SK-N-SH treated with all-trans-retinoic acid at 6 μM for 48 hours (cell line): ENCODE results near the gene LARP4B.

Experiments
- ATAC-seq: fragments of 200-7000 bp; cut with Tn5 transposase; 3 replicates; pipeline ENCODE4 v1.9.1; 2020; ENCODE audit warnings: mild to moderate bottlenecking, moderate library complexity
- ARNTL ChIP-seq: fragments of 450-650 bp; formaldehyde crosslinking; IDR thresholded peaks from 2 replicates; pipeline ENCODE4 v1.5.0; 2020; ENCODE audit warnings: low read depth, mild to moderate bottlenecking, moderate library complexity, borderline replicate concordance
- CSDC2 ChIP-seq: fragments of 250-450 bp; sonication (Bioruptor Pico); IDR thresholded peaks from 2 replicates; pipeline ENCODE4 v1.5.0; 2020; ENCODE audit warnings: mild to moderate bottlenecking, moderate library complexity
- GLIS3 ChIP-seq: fragments of 250-450 bp; sonication (Bioruptor Pico); IDR thresholded peaks from 2 replicates; pipeline ENCODE4 v1.5.0; 2020; ENCODE audit warnings: mild to moderate bottlenecking, moderate library complexity
- OSR1 ChIP-seq: fragments of 250-450 bp; sonication (Bioruptor Pico); IDR thresholded peaks from 2 replicates; pipeline ENCODE4 v1.8.0; 2022; ENCODE audit warnings: moderate library complexity, mild to moderate bottlenecking, inconsistent platforms
- PPARA ChIP-seq: fragments of 250-450 bp; sonication (Bioruptor Pico); IDR thresholded peaks from 2 replicates; pipeline ENCODE4 v1.5.0; 2020; ENCODE audit warnings: mild to moderate bottlenecking, borderline replicate concordance
- RARB ChIP-seq: fragments of 250-450 bp; sonication (Bioruptor Pico); IDR thresholded peaks from 2 replicates; pipeline ENCODE4 v1.8.0; 2021; ENCODE audit warnings: mild to moderate bottlenecking, moderate library complexity
- SNAI2 ChIP-seq: fragments of 250-450 bp; sonication (Bioruptor Pico); IDR thresholded peaks from 2 replicates; pipeline ENCODE4 v1.5.0; 2020; ENCODE audit warnings: mild to moderate bottlenecking, moderate library complexity
- TCF4 ChIP-seq: fragments of 250-450 bp; sonication (Bioruptor Pico); IDR thresholded peaks from 2 replicates; pipeline ENCODE4 v1.8.0; 2021; ENCODE audit warnings: mild to moderate bottlenecking, moderate library complexity, borderline replicate concordance
- TOX ChIP-seq: fragments of 250-450 bp; sonication (Bioruptor Pico); IDR thresholded peaks from 2 replicates; pipeline ENCODE4 v1.8.0; 2021; ENCODE audit warnings: mild to moderate bottlenecking, moderate library complexity, borderline replicate concordance
- ZC3H10 ChIP-seq: fragments of 250-450 bp; sonication (Bioruptor Pico); IDR thresholded peaks from 2 replicates; pipeline ENCODE4 v1.5.1; 2021; ENCODE audit warnings: mild to moderate bottlenecking, moderate library complexity
- ZNF565 ChIP-seq: fragments of 450-650 bp; formaldehyde crosslinking; conservative IDR thresholded peaks from 2 replicates; pipeline ENCODE4 v1.5.0; 2020; ENCODE audit warnings: low read depth, mild to moderate bottlenecking, moderate library complexity
- ZNF8 ChIP-seq: fragments of 450-650 bp; formaldehyde crosslinking; IDR thresholded peaks from 2 replicates; pipeline ENCODE4 v1.5.0; 2020; ENCODE audit warnings: mild to moderate bottlenecking, moderate library complexity
- TF ChIP-seq, protein P1 (sequence below): fragments of 250-450 bp; sonication (Bioruptor Pico); IDR thresholded peaks from 2 replicates; pipeline ENCODE4 v1.5.1; 2021; ENCODE audit warnings: mild to moderate bottlenecking, moderate library complexity
- TF ChIP-seq, protein P2 (sequence below): fragments of 250-450 bp; sonication (Bioruptor Pico); IDR thresholded peaks from 2 replicates; pipeline ENCODE4 v1.5.1; 2020; ENCODE audit warnings: low read depth, mild to moderate bottlenecking, moderate library complexity
- TF ChIP-seq, protein P3 (sequence below): fragments of 250-450 bp; sonication (Bioruptor Pico); IDR thresholded peaks from 2 replicates; pipeline ENCODE4 v1.8.0; 2020; ENCODE audit warnings: mild to moderate bottlenecking, moderate library complexity, borderline replicate concordance
- TF ChIP-seq, protein P4 (sequence below): fragments of 250-450 bp; sonication (Bioruptor Pico); IDR thresholded peaks from 2 replicates; pipeline ENCODE4 v1.5.0; 2020; ENCODE audit warnings: mild to moderate bottlenecking, moderate library complexity

Gene LARP4B

DNA sequence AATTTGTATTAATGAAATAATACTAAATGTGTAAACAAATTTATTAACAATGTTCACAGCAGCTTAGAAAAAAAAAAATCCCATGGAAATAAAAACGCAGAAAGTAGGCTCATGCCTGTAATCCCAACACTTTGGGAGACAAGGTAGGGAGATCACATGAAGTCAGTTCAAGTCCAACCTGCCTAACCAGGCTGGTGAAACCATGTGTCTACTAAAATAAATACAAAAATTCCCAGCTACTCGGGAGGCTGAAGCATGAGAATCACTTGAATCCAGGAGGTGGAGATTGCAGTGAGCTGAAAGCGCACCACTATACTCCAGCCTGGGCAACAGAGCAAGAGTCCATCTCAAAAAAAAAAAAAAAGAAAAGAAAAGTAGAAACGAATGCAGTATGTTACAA is 36.2 kb downstream of the LARP4B start:
- TF ChIP-seq ARNTL (CRISPR knock-in tag) (no peak), ZNF565 (no peak), GLIS3 (CRISPR knock-in tag) (no peak), OSR1 (CRISPR knock-in tag) (no peak), ZC3H10 (CRISPR knock-in tag) (no peak), TOX (no peak), SNAI2 (CRISPR knock-in tag) (no peak), RARB (CRISPR knock-in tag) (no peak), CSDC2 (CRISPR knock-in tag) (no peak), TCF4 (no peak)
- TF ChIP-seq, protein P1, sequence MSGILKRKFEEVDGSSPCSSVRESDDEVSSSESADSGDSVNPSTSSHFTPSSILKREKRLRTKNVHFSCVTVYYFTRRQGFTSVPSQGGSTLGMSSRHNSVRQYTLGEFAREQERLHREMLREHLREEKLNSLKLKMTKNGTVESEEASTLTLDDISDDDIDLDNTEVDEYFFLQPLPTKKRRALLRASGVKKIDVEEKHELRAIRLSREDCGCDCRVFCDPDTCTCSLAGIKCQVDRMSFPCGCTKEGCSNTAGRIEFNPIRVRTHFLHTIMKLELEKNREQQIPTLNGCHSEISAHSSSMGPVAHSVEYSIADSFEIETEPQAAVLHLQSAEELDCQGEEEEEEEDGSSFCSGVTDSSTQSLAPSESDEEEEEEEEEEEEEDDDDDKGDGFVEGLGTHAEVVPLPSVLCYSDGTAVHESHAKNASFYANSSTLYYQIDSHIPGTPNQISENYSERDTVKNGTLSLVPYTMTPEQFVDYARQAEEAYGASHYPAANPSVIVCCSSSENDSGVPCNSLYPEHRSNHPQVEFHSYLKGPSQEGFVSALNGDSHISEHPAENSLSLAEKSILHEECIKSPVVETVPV = no peak
- TF ChIP-seq, protein P2, sequence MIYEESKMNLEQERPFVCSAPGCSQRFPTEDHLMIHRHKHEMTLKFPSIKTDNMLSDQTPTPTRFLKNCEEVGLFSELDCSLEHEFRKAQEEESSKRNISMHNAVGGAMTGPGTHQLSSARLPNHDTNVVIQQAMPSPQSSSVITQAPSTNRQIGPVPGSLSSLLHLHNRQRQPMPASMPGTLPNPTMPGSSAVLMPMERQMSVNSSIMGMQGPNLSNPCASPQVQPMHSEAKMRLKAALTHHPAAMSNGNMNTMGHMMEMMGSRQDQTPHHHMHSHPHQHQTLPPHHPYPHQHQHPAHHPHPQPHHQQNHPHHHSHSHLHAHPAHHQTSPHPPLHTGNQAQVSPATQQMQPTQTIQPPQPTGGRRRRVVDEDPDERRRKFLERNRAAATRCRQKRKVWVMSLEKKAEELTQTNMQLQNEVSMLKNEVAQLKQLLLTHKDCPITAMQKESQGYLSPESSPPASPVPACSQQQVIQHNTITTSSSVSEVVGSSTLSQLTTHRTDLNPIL (CRISPR knock-in tag) = no peak
- TF ChIP-seq, protein P3, sequence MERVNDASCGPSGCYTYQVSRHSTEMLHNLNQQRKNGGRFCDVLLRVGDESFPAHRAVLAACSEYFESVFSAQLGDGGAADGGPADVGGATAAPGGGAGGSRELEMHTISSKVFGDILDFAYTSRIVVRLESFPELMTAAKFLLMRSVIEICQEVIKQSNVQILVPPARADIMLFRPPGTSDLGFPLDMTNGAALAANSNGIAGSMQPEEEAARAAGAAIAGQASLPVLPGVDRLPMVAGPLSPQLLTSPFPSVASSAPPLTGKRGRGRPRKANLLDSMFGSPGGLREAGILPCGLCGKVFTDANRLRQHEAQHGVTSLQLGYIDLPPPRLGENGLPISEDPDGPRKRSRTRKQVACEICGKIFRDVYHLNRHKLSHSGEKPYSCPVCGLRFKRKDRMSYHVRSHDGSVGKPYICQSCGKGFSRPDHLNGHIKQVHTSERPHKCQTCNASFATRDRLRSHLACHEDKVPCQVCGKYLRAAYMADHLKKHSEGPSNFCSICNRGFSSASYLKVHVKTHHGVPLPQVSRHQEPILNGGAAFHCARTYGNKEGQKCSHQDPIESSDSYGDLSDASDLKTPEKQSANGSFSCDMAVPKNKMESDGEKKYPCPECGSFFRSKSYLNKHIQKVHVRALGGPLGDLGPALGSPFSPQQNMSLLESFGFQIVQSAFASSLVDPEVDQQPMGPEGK (CRISPR knock-in tag) = no peak
- TF ChIP-seq, protein P4, sequence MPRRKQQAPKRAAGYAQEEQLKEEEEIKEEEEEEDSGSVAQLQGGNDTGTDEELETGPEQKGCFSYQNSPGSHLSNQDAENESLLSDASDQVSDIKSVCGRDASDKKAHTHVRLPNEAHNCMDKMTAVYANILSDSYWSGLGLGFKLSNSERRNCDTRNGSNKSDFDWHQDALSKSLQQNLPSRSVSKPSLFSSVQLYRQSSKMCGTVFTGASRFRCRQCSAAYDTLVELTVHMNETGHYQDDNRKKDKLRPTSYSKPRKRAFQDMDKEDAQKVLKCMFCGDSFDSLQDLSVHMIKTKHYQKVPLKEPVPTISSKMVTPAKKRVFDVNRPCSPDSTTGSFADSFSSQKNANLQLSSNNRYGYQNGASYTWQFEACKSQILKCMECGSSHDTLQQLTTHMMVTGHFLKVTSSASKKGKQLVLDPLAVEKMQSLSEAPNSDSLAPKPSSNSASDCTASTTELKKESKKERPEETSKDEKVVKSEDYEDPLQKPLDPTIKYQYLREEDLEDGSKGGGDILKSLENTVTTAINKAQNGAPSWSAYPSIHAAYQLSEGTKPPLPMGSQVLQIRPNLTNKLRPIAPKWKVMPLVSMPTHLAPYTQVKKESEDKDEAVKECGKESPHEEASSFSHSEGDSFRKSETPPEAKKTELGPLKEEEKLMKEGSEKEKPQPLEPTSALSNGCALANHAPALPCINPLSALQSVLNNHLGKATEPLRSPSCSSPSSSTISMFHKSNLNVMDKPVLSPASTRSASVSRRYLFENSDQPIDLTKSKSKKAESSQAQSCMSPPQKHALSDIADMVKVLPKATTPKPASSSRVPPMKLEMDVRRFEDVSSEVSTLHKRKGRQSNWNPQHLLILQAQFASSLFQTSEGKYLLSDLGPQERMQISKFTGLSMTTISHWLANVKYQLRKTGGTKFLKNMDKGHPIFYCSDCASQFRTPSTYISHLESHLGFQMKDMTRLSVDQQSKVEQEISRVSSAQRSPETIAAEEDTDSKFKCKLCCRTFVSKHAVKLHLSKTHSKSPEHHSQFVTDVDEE (CRISPR knock-in tag) = no peak

DNA sequence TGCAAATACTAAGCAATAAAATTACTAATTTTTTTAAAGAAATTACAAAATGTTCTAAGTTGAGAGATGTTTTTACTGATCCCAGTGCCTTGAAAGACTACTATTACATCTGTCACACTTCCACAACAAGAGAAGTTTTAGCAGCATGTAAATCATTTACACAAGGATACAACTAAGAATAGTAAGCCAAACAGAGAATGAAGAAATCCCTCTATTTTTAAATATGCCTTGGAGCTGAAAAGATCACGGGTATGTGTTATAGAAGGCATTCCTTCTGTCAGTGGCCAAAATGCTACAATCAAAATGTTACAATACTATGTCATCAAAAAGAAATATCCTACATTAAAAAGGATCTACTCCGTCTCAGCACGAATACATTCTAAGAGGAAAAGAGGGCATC is 52.6 kb downstream of the LARP4B start:
- no peak for ATAC-seq
- TF ChIP-seq GLIS3 (CRISPR knock-in tag) (no peak), OSR1 (CRISPR knock-in tag) (no peak), ARNTL (CRISPR knock-in tag) (no peak)

More for the DNA sequence above, 36.2 kb downstream of the LARP4B start:
- no peak for ATAC-seq

DNA sequence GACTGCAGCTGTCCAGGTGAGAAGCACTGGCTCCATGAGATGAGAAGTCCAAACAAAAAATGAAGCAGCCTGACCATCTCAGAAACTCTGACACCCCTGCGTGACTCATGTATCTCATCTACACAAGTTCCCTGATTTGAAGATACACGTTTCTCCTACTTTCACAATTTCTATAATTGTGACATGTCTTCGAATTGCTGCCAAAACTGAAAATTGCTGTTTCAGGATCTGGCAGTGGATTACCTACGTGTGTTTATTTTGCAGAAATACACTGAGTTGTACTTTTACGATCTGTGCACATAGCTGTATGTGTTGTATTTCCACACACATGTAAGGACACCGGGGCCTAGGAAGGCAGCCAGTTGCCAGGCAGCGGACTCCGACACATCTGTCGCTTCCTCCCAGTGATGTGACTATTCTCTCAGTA is 53.2 kb downstream of the LARP4B start:
- no peak for ATAC-seq
- TF ChIP-seq PPARA = no peak
- TF ChIP-seq TCF4 = no peak
- TF ChIP-seq, protein P4 (CRISPR knock-in tag) = no peak
- no peak for TF ChIP-seq RARB (CRISPR knock-in tag)
- TF ChIP-seq OSR1 (CRISPR knock-in tag) = no peak
- TF ChIP-seq CSDC2 (CRISPR knock-in tag) = no peak
- TF ChIP-seq TOX = no peak
- TF ChIP-seq ZNF8 (CRISPR knock-in tag) = no peak
- TF ChIP-seq, protein P1 = no peak
